Colonic mucosa (tissue), 4 donors: Measurements from ENCODE around the gene TMEM178B. TPM values are rescaled to one million over a fixed set of nuclear protein-coding genes. Genes with fewer than 3 reads are reported as not detected.

ENCODE experiments used
- DNase-seq: peaks from one replicate; pipeline ENCODE4 v3.0.0-alpha.2; 2020
- H3K27ac ChIP-seq: fragments of 200-600 bp; one replicate; pipeline ENCODE4 v1.8.0; 2021
- H3K27me3 ChIP-seq: fragments of 200-600 bp; one replicate; pipeline ENCODE4 v1.8.0; 2021
- H3K36me3 ChIP-seq: fragments of 200-600 bp; one replicate; pipeline ENCODE4 v1.8.0; 2021
- H3K4me1 ChIP-seq: fragments of 200-600 bp; one replicate; pipeline ENCODE4 v1.8.0; 2021; ENCODE audit warnings: mild to moderate bottlenecking
- H3K4me3 ChIP-seq: fragments of 200-600 bp; one replicate; pipeline ENCODE4 v1.8.0; 2021
- H3K9ac ChIP-seq, 2 donors: one replicate each; pipeline ENCODE4 v1.7.0; 2013; ENCODE audit warnings: control low read depth in 2 of 2, low read depth in 2 of 2, low read length in 2 of 2
- H3K9me3 ChIP-seq: fragments of 200-600 bp; one replicate; pipeline ENCODE4 v1.8.0; 2021
- CTCF ChIP-seq: fragments of 200-600 bp; IDR thresholded peaks from one replicate; pipeline ENCODE4 v1.8.0; 2022; ENCODE audit warnings: antibody characterized with exemption, mild to moderate bottlenecking
- intact Hi-C: fragments of 100-400 bp; cut with DNase I; formaldehyde crosslinking; loops from one replicate; pipeline ENCODE4 v1.14.1; 2022
- total RNA-seq, 2 donors: library from RNA; stranded (reverse); fragmentation: NEBNext Ultra II Directional in 1 of 2; extraction: Animal tissue kit (Norgen Biotek cat#: 25700) in 1 of 2; gene quantifications; one replicate each; pipeline ENCODE4 v1.2.1, GENCODE V29; 2021
- donor health status: healthy.
- donor health status: DM: no; HTN: no; CAD: no.
- donor health status: DM: no; HTN: no; CAD: no.

Gene TMEM178B
- total RNA-seq, 2 donors from 2014 or later: 0.17 to 1.1 TPM

GRCh38 chr7:141242568-141242967 lies 168.7 kb downstream of the TMEM178B start:
- intact Hi-C loops: no loop called here

GRCh38 chr7:141243368-141243767 lies 169.5 kb downstream of the TMEM178B start:
- TF ChIP-seq CTCF: no peak
- intact Hi-C loops: no loop called here
- no peak for DNase-seq
- Histone ChIP-seq H3K27ac (no peak overlapping the region), H3K9ac (no peak overlapping the region), H3K36me3 (no peaks in the 10 kb centered on the region), H3K4me3 (no peak overlapping the region), H3K4me1 (no peaks in the 10 kb centered on the region), H3K9me3 (no peaks in the 10 kb centered on the region), H3K27me3 (no peaks in the 10 kb centered on the region)

More at GRCh38 chr7:141242568-141242967, 168.7 kb downstream of the TMEM178B start:
- no peaks in the 10 kb centered on the region for H3K4me1 ChIP-seq
- no peaks in the 10 kb centered on the region for H3K36me3 ChIP-seq
- H3K27me3 ChIP-seq: no peaks in the 10 kb centered on the region
- H3K9me3 ChIP-seq: no peaks in the 10 kb centered on the region
- H3K4me3 ChIP-seq: no peak overlapping the region
- no peak overlapping the region for H3K9ac ChIP-seq
- H3K27ac ChIP-seq: no peak overlapping the region
- no peak for DNase-seq
- TF ChIP-seq CTCF: no peak

- no peaks in the 10 kb centered on the region for H3K9me3 ChIP-seq
- TF ChIP-seq CTCF: no peak
Observed at GRCh38 chr7:141244435-141244834, 170.6 kb downstream of the TMEM178B start.

GRCh38 chr7:141246426-141246825 lies 172.6 kb downstream of the TMEM178B start:
- no peak for DNase-seq
- H3K27ac ChIP-seq: no peak overlapping the region
- no peak overlapping the region for H3K4me3 ChIP-seq
- H3K9me3 ChIP-seq: no peaks in the 10 kb centered on the region
- H3K4me1 ChIP-seq: no peaks in the 10 kb centered on the region
- no peaks in the 10 kb centered on the region for H3K27me3 ChIP-seq
- no peaks in the 10 kb centered on the region for H3K36me3 ChIP-seq
- no peak for TF ChIP-seq CTCF
- no peak overlapping the region for H3K9ac ChIP-seq
- intact Hi-C loops: no loop called here

More at GRCh38 chr7:141244435-141244834, 170.6 kb downstream of the TMEM178B start:
- H3K27me3 ChIP-seq: no peaks in the 10 kb centered on the region
- DNase-seq: no peak
- no peak overlapping the region for H3K27ac ChIP-seq
- no peak overlapping the region for H3K4me3 ChIP-seq
- no peak overlapping the region for H3K9ac ChIP-seq
- H3K4me1 ChIP-seq: no peaks in the 10 kb centered on the region
- no peaks in the 10 kb centered on the region for H3K36me3 ChIP-seq
- intact Hi-C loops: no loop called here

GRCh38 chr7:141251180-141251579 lies 177.3 kb downstream of the TMEM178B start:
- Histone ChIP-seq H3K4me1 (no peaks in the 10 kb centered on the region), H3K9me3 (no peaks in the 10 kb centered on the region), H3K27ac (no peak overlapping the region), H3K27me3 (no peaks in the 10 kb centered on the region), H3K9ac (no peak overlapping the region), H3K36me3 (no peaks in the 10 kb centered on the region), H3K4me3 (no peak overlapping the region)
- no peak for TF ChIP-seq CTCF
- DNase-seq: no peak
- intact Hi-C loops: no loop called here

- no peaks in the 10 kb centered on the region for H3K36me3 ChIP-seq
- DNase-seq: no peak
- no peaks in the 10 kb centered on the region for H3K9me3 ChIP-seq
- H3K4me3 ChIP-seq: no peak overlapping the region
- H3K27ac ChIP-seq: no peak overlapping the region
- intact Hi-C loops: no loop called here
- H3K4me1 ChIP-seq: no peaks in the 10 kb centered on the region
- H3K27me3 ChIP-seq: no peaks in the 10 kb centered on the region
- no peak overlapping the region for H3K9ac ChIP-seq
- no peak for TF ChIP-seq CTCF
Observed at GRCh38 chr7:141251957-141252356, 178.1 kb downstream of the TMEM178B start.
